GOT3 (cell line): ENCODE data around the gene TP53TG3.
"Not testable (repeated sequence)": the region's sequence is repeated elsewhere in the genome, so short reads cannot be mapped to it uniquely, and the experiment has no call there.

Source experiments
- DNase-seq: peaks from one replicate; lab custom pipeline; 2025; ENCODE audit warnings: mixed read lengths; lab: John Stamatoyannopoulos, UW

Gene TP53TG3, protein sequence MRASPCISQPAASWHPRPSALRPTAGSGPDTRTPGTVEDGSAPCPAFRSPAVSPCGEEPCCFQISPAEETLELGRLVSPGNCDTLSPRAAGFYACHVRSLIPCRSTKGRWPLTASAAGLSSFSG

DNA sequence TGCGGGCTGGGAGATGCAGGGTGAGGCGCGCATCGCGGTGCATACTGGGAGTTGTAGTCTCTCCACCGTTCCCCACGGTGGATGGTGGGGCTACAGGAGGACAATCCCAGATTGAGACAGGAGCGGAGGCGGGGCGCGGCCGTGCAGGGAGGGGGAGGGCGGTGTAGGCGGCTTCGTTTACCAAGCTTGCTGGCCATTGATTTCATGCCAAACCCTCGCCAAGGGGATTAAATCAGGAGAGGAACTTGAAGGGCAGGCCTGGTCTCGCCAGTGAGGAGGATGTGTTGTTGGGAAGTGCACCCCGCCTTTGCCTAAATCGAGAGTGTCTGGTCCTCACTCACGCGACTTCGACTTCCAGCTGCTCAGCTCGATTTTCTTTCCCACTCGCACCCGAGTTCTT lies at the start of gene TP53TG3:
TSS of gene TP53TG3 (minus strand) at position 101 of the 400 bp plus-strand sequence. CDS start at position 33, 68 bp downstream.
- DNase-seq = not testable (repeated sequence)

DNA sequence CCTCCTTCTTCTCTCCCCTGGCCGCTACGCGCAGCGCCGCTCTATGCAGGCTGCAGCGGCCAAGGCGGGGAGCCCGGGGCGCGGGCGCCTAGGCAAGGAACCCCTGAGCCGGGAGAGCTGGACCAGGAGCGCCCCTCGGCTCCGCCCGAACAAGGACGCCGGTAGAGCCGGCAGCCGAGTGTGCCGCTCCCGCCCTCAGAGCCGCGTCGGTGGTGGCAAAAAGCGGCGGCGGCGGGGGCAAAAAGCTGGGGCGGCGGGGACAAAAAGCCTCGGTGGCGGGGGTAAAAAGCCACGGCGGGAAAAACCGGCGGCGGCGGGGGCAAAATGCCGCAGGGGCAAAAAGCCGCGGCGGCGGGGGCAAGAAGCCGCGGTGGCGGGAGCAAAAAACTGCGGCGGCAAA lies 25.1 kb downstream of the TP53TG3 start:
- DNase-seq = not testable (repeated sequence)

DNA sequence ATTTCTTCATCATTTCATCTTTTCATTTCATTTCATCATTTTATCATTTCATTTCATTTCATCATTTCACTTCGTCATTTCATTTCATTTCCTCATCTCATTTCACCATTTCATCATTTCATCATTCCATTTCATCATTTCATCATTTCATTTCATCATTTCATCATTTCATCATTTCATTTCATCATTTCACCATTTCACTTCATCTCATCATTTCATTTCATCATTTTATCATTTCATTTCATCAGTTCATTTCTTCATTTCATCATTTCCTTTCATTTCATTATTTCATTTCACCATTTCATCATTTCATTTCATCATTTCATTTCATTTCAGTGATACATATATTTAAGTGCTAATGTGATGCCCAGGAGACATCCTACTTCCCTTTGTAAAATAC lies 28.4 kb downstream of the TP53TG3 start:
- DNase-seq = not testable (repeated sequence)

DNA sequence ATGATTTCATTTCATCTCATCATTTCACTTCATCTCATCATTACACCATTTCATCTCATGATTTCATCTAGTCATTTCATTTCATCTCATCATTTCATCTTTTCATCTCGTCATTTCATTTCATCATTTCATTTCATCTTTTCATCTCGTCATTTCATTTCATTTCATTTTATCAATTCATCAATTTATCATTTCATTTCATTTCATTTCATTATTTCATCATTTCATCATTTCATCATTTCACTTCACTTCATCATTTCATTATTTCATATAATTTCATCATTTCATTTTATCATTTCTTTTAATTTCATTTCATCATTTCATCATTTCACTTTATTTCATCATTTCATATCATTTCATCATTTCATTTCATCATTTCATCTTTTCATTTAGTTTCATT lies 29.2 kb downstream of the TP53TG3 start:
- DNase-seq = not testable (repeated sequence)

DNA sequence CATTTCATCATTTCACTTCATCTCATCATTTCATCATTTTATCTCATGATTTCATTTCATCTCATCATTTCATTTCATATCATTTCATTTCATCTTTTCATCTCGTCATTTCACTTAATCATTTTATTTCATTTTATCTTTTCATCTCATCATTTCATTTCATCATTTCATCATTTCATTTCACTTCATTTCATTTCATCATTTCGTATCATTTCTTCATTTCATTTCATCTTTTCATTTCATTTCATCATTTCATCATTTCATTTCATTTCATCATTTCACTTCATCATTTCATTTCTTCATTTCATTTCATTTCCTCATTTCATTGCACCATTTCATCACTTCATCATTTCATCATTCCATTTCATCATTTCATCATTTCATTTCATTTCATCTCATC lies 29.8 kb downstream of the TP53TG3 start:
- DNase-seq = not testable (repeated sequence)

DNA sequence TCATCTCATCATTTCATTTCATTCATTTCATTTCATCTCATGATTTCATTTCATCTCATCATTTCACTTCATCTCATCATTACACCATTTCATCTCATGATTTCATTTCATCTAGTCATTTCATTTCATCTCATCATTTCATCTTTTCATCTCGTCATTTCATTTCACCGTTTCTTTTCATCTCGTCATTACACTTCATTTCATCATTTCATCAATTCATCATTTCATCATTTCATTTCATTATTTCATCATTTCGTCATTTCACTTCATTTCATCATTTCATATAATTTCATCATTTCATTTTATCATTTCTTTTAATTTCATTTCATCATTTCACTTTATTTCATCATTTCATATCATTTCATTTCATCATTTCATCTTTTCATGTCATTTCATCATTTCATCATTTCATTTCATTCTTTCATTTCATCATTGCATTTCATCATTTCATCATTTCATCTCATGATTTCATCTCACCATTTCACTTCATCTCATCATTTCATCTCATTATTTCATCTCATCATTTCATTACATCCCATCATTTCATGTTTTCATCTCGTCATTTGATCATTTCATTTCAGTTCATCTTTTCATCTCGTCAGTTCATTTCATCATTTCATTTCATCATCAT lies 30.6 kb downstream of the TP53TG3 start:
- DNase-seq = not testable (repeated sequence)

DNA sequence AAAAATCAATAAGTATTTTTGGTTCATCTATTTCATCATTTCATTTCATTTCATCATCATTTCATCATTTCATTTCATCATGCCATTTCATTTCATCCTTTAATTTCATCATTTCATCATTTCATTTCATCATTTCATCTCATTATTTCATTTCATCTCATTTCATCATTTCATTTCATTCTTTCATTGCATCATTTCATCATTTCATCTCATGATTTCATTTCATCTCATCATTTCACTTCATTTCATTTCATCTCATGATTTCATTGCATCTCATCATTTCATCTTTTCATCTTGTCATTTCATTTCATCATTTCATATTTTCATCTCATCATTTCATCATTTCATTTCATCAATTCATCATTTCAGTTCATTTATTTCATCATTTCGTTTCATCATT lies 31.2 kb downstream of the TP53TG3 start:
- DNase-seq = not testable (repeated sequence)

DNA sequence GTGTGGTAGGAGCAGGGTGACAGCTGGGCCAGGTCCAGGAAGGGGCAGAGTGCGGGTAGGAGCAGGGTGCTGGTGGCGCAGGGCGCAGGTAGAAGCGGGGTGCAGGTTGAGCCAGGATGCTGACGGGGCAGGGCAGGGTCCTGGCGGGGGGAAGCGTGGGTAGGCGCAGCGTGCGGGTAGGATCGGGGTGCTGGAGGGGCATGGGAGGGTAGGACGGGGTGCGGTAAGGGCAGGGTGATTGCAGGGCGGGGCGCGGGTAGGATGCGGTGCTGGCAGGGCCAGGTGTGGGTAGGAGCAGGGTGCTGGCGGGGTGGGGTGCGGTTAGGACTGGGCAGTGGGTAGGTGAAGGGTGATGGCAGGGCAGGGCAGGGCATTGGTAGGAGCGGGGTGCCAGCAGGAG lies 38.4 kb downstream of the TP53TG3 start:
- DNase-seq = not testable (repeated sequence)

DNA sequence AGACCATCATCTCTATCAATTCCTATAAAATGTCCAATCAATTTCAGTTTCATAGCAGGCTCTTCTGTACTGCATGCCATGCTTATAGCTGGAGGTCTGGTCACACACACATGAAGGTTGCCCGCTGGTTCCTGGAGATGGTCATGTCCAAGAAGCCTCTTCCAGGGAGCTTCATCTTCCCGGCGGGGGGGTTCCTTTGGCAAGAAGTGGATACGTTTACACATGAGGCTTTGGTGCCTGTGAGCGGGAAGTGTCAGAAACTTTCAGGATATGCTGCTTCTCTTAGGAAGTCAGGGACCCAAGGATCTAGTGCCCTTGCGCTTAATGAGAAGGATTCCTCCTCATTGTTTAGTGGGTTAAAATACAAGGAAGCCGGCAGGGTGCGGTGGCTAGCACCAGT lies 43.9 kb downstream of the TP53TG3 start:
- not testable (repeated sequence) for DNase-seq
